Left ventricle myocardium inferior (tissue), 1 donor: Measurements from ENCODE around the gene CPT2. TPM values are rescaled to one million over a fixed set of nuclear protein-coding genes. Genes with fewer than 3 reads are reported as not detected.

ENCODE experiments used
- DNase-seq: peaks from one replicate; pipeline ENCODE4 v3.0.0-alpha.2; 2020
- H3K27ac ChIP-seq: fragments of 200-600 bp; replicated peaks from 2 replicates; pipeline ENCODE4 v1.8.0; 2021
- H3K27me3 ChIP-seq: fragments of 200-600 bp; 2 replicates; pipeline ENCODE4 v1.8.0; 2021; ENCODE audit warnings: low read depth
- H3K36me3 ChIP-seq: fragments of 200-600 bp; 2 replicates; pipeline ENCODE4 v1.8.0; 2021
- H3K4me1 ChIP-seq: fragments of 200-600 bp; 2 replicates; pipeline ENCODE4 v1.8.0; 2021
- H3K4me3 ChIP-seq: fragments of 200-600 bp; 2 replicates; pipeline ENCODE4 v1.8.0; 2021; ENCODE audit warnings: mild to moderate bottlenecking, moderate library complexity
- H3K9me3 ChIP-seq: fragments of 200-600 bp; replicated peaks from 2 replicates; pipeline ENCODE4 v1.8.0; 2021
- CTCF ChIP-seq: fragments of 200-600 bp; IDR thresholded peaks from 2 replicates; pipeline ENCODE4 v1.8.0; 2021; ENCODE audit warnings: antibody characterized with exemption, mild to moderate bottlenecking, borderline replicate concordance
- intact Hi-C: fragments of 100-400 bp; cut with micrococcal nuclease; formaldehyde crosslinking; loops from one replicate; pipeline ENCODE4 v1.11.0; 2022
- total RNA-seq: library from RNA; stranded (reverse); fragmentation: NEBNext Ultra II Directional; extraction: Animal tissue kit (Norgen Biotek cat#: 25700); gene quantifications from one replicate; pipeline ENCODE4 v1.2.1, GENCODE V29; 2021
- donor health status: DM: no; HTN: yes; CAD: no; lungs with severe emphysema.

CPT2 gene
- total RNA-seq, 1 donor from 2014 or later: 31.7 TPM

GRCh38 chr1:53259932-53260331 lies 63.3 kb downstream of the CPT2 start:
- DNase-seq: no peak
- intact Hi-C loops: no loop called here
- Histone ChIP-seq H3K9me3 (no peaks in the 10 kb centered on the region), H3K27ac (no peak overlapping the region), H3K36me3 (no peaks in the 10 kb centered on the region), H3K4me1 (no peaks in the 10 kb centered on the region), H3K4me3 (no peak overlapping the region), H3K27me3 (no peaks in the 10 kb centered on the region)
- no peak for TF ChIP-seq CTCF

- no peak for DNase-seq
- H3K36me3 ChIP-seq: no peaks in the 10 kb centered on the region
- H3K27me3 ChIP-seq: no peaks in the 10 kb centered on the region
- intact Hi-C loops: no loop called here
- no peak for TF ChIP-seq CTCF
- H3K9me3 ChIP-seq: no peaks in the 10 kb centered on the region
- no peak overlapping the region for H3K27ac ChIP-seq
- no peaks in the 10 kb centered on the region for H3K4me1 ChIP-seq
- no peak overlapping the region for H3K4me3 ChIP-seq
These were observed 64.1 kb downstream of the CPT2 start for GRCh38 chr1:53260631-53261247.

DNA sequence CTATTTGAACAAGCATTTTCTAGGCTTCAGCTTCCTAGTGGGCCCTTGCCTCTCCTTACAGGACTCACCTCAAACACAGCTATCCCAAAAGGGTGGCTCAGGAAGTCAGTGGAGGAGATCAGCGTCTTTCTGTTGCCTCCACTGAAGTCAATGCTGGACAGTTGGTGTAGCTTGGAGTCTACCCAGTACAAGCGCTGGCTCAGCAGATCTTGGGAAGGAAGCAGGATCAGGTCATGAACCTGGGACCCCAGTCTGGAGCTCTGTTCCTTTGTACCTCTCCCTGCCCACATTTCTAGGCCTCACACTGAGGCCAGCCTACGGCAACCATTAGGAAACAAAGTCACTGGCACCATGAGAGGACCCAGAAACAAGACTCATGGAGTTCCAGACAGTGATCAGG lies 65.4 kb downstream of the CPT2 start:
- Histone ChIP-seq H3K4me3 (no peak overlapping the region), H3K36me3 (no peaks in the 10 kb centered on the region), H3K4me1 (no peaks in the 10 kb centered on the region), H3K27me3 (no peaks in the 10 kb centered on the region), H3K9me3 (no peaks in the 10 kb centered on the region), H3K27ac (no peak overlapping the region)
- intact Hi-C loops: no loop called here
- TF ChIP-seq CTCF: no peak
- no peak for DNase-seq

Other genes starting within 250 kb of the CPT2 start
- 22.9 TPM for gene PODN, start 134.6 kb upstream of the CPT2 start, total RNA-seq
- 0.44 TPM for gene SLC1A7, start 54.2 kb upstream of the CPT2 start, total RNA-seq
- gene CZIB, start 23.8 kb downstream of the CPT2 start, total RNA-seq: 61.1 TPM
- 29.5 TPM for gene MAGOH, start 41.7 kb downstream of the CPT2 start, total RNA-seq
- 1.8 TPM for gene LRP8, start 131.2 kb downstream of the CPT2 start, total RNA-seq